ENCODE results near the gene PLP1.
A peak's percentile ranks its signal among the peaks of the same experiment; 100 is the strongest.

The PLP1 gene

DNA sequence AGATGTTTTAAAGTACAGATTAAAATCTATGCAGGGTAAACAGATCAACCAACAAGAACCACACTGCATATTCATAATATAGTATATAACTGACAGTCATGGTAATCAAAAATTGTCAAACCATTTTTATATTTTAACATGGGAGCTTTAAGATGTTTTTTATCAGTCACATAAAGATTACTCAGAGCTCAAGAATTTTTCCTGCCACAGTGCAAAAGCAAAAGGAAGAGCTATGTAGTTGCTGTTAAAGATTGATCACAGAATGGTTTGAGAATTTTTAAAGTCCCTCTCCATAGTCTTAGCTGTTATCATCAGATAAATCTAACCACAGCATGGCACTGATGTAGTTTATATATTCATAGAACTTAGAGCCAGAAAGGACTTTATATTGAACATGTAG lies 47.0 kb downstream of the PLP1 start:
- no peak for DNase-seq (ENCODE audit: extremely low read depth in 1 of 2, low read depth in 1 of 2)

DNA sequence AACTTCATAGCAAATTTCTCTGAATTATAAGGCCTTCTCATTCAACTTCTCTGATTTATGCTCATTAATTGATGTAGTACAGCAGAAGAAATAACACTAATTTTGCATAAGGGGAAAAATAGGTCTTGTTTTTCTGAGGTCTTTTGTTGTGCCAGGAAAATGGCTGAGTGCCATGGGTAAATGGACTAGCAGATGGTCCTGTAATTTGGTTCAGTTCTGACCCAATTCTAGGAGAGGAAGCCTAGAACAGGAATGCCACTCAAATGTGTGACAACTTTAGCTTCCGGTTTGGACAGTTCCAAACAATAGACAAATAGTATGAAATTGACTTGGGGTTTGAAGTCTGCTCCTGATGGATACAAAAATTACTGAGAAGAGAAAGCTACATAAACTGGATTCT lies 49.2 kb downstream of the PLP1 start:
- DNase-seq (ENCODE audit: extremely low read depth in 1 of 2, low read depth in 1 of 2), result no peak

DNA sequence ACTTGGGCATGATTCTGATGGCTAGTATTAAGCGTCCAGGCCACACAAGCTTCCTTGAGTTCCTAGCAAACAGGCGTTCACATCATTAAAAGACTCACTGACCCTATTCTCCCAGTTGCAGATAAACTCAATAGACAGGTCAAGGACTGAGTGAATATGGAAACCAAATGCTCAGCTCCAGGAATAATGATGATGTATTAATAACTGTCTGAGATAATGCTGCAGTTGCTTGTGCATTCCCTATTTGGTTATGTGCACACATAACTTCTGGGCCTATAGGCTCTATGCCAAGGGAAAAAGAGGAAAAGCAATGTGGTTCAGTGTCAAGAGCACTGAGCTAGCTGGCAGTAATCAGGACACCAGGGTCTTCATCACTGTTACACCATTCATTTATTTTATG lies 51.9 kb downstream of the PLP1 start:
- DNase-seq (ENCODE audit: extremely low read depth in 1 of 2, low read depth in 1 of 2), result no peak

DNA sequence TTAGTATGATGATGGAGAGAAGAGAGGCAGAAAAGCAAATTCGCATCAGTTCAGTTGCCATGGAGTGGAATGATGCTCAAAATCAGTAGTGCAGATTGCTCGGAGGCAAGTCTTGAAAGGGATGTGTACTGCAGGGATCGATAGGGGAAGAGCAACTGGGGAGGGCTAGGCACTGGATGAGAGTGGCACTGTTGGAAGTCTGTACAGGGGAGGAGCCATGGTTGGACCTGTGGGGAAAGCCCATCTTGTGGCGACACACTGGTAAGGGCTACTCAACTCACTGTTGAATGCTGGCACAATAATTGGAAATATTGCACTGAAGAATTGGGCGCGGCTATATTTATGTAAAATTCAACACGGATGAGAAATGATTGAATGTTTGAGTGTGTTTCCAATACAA lies 54.2 kb downstream of the PLP1 start:
- no peak for DNase-seq (ENCODE audit: extremely low read depth in 1 of 2, low read depth in 1 of 2)

DNA sequence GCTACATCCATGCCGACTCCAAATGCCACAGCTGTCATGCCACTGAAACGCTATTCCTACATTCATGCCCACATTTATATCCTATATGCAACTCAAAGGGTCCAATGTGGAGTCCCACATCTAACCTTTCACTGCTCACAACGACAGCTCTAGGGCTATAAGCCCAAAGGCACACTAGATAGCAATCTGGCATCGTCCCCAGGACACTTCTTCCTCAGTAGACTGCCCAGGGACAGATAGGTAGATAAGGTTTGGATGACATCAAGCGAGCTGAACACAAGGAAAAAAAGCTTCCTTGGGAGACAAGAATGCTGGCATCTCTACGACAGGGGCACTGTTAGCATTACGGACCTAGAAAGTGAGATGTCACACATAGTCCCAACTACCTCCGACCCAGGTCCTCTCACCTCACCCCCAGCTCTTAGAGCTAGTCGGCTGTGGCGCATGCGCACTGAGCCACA lies 54.7 kb downstream of the PLP1 start:
- no peak for DNase-seq (ENCODE audit: extremely low read depth in 1 of 2, low read depth in 1 of 2)

DNA sequence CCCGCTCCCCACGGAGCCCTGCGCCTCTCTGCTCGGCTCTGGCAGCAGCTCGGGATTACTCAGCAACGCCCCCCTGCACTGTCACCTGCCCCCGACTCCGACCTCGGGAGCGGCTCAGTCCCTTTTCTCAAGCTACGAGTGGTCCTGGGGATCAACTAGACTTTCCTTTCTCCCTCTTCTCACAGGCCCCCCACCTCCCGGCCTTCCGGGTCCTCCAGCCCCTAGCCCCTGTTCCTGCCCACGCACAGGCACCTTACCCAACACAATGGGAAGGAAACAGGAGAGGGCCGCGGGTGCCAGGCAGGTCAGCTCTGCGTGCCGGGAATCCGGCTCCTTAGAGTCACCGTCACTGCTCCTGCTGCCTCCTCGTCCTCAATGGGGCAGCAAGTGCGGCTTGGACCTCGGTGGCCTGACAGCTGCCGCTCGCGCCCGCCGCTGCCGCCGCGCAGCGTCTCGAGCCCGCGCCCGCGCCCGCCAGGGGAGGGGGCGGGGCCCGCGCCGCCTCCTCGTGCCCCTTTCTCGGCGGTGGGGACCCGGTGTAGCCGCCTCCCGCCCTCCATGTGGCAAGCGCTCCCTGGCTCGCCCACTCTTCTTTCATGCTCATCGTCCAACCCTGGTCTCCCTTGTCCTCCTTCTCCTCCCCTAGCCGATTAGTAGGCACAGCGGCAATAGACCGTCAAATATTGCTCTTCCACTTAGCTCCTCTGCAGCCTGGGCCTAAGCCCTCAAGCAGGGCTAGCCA lies 55.3 kb downstream of the PLP1 start, which contains the start of gene RAB9B:
TSS of gene RAB9B (minus strand) at position 455 of the 742 bp plus-strand sequence. CDS start 6,473 bp downstream, outside the sequence.
- DNase-seq (ENCODE audit: extremely low read depth in 1 of 2, low read depth in 1 of 2), result peak; percentile 34 to 55

DNA sequence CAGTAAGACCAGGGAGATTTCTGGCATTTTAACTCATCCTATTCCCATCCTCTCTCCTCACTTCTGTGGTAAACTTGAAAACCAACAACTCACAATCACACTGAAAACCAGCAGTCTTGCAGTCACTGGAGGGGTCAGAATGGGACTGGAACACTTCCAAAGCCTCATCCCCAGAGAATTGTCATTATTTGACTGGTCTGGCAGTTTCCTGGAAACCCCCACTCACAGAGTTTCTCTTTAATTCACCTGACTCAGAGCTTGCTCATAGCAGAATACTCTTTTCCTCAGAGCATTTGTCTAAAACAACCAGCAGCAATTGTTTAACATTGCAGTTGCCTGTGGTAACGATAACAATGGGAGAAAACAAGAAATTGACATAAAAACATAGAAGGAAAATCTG lies 62.8 kb downstream of the PLP1 start:
- no peak for DNase-seq (ENCODE audit: extremely low read depth in 1 of 2, low read depth in 1 of 2)

All from stimulated activated CD8-positive, alpha-beta memory T cell treated with anti-CD3 and anti-CD28 coated beads, Interleukin-7, amount 100 ng/mL, for 48 hours (primary cell).